ENCODE data around the gene AAK1. TPM values are rescaled to one million over a fixed set of nuclear protein-coding genes. Genes with fewer than 3 reads are reported as not detected.

AAK1 gene
- total RNA-seq, 1 experiment from 2014 or later: 30.6 TPM

DNA sequence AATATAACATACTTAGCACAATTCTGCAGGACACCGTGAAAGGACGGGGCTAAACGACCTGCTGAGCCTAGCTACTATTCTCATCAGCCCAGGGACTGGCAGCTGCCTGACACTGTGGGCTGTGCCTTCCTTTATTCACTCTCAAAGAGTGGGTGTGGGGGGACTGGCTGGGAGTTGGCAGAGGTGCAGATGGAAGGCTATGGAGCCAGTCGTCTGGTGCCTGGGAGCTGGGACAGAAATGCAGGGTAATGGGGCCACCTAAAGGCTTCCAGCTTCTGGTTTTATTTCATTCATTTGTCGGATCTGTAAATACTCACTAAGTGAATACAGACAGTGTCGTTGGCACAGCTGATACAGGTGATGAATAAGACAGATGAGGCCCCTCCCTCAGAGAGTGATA, 150.3 kb downstream of the AAK1 start:
- H2AK5ac ChIP-seq (ENCODE audit: insufficient read length, low read length): no peak overlapping the region
- no peak overlapping the region for H2AFZ ChIP-seq (ENCODE audit: low read length)
- H2BK5ac ChIP-seq (ENCODE audit: insufficient read length, low read length): no peak overlapping the region
- no peaks in the 10 kb centered on the region for H3K4me1 ChIP-seq (ENCODE audit: insufficient read depth, low read length)
- no peak overlapping the region for H3K23ac ChIP-seq (ENCODE audit: insufficient read length, low read depth, low read length)
- no peak overlapping the region for H3K18ac ChIP-seq (ENCODE audit: insufficient read length, low read depth, low read length)
- no peak overlapping the region for H2BK12ac ChIP-seq (ENCODE audit: insufficient read length, low read depth, low read length)
- H3K36me3 Mint-ChIP-seq (ENCODE audit: insufficient read depth in 1 of 3, low read depth in 3 of 3): peaks cover 0 to 10% (median 0%) of the 10 kb centered on the region in 3 experiments; a peak in 3 of 7 replicates
- no peaks in the 10 kb centered on the region for H3K23me2 ChIP-seq (ENCODE audit: insufficient read length, low read depth, low read length, poor library complexity, severe bottlenecking)
- peak; percentile 33 for DNase-seq
- H3K14ac ChIP-seq (ENCODE audit: insufficient read depth, low read length): no peak overlapping the region; the same call in 1 of the 2 replicates
- no peak overlapping the region for H4K5ac ChIP-seq (ENCODE audit: insufficient read length, low read depth, low read length)
- H3K27ac Mint-ChIP-seq: peak overlapping the region in 2 of 3 experiments; percentile 57 to 82; a peak in 3 of 7 replicates
- no peak overlapping the region for H3K4ac ChIP-seq (ENCODE audit: low read depth, low read length)
- no peak overlapping the region for H3K56ac ChIP-seq (ENCODE audit: insufficient read length, low read depth, low read length)
- no peaks in the 10 kb centered on the region for H3K27me3 ChIP-seq (ENCODE audit: insufficient read depth, low read length)
- no peak overlapping the region for H3T11ph ChIP-seq (ENCODE audit: low read length)
- WGBS (ENCODE audit: extremely low coverage, insufficient read length, low lambda C conversion rate): no CpG with 5 or more reads among the region's 6 CpGs
- H3K9me3 ChIP-seq (ENCODE audit: control insufficient read depth, low read depth, low read length): no peaks in the 10 kb centered on the region
- no peak overlapping the region for H2BK15ac ChIP-seq (ENCODE audit: low read depth, low read length)
- H3K4me2 ChIP-seq (ENCODE audit: insufficient read depth, insufficient read length, low read length): no peak overlapping the region
- H4K91ac ChIP-seq (ENCODE audit: insufficient read length, low read depth, low read length): no peak overlapping the region
- H4K20me1 ChIP-seq (ENCODE audit: control insufficient read depth, insufficient read depth, insufficient read length): no peaks in the 10 kb centered on the region
- H3K4me3 Mint-ChIP-seq: no peak overlapping the region
- no peaks in the 10 kb centered on the region for H3K27me3 Mint-ChIP-seq (ENCODE audit: low read depth)
- H2BK120ac ChIP-seq (ENCODE audit: low read depth, low read length, poor library complexity, severe bottlenecking): no peak overlapping the region
- no peak overlapping the region for H3K9ac ChIP-seq (ENCODE audit: extremely low read depth, insufficient read length, low read length)
- H3K79me2 ChIP-seq (ENCODE audit: insufficient read depth, low read length): no peaks in the 10 kb centered on the region
- no peak overlapping the region for H3K27ac ChIP-seq (ENCODE audit: insufficient read length, low read depth, low read length)
- H3K9me3 Mint-ChIP-seq: no peaks in the 10 kb centered on the region
- no peaks in the 10 kb centered on the region for H3K79me1 ChIP-seq (ENCODE audit: insufficient read depth, low read depth, low read length, poor library complexity, severe bottlenecking)
- no peak overlapping the region for H4K8ac ChIP-seq (replicated peaks; ENCODE audit: insufficient read length, low read depth, low read length)
- H3K4me1 Mint-ChIP-seq: peaks cover 2 to 6% of the 10 kb centered on the region in 2 experiments; a peak in 1 of 4 replicates
- TF ChIP-seq, protein P1, sequence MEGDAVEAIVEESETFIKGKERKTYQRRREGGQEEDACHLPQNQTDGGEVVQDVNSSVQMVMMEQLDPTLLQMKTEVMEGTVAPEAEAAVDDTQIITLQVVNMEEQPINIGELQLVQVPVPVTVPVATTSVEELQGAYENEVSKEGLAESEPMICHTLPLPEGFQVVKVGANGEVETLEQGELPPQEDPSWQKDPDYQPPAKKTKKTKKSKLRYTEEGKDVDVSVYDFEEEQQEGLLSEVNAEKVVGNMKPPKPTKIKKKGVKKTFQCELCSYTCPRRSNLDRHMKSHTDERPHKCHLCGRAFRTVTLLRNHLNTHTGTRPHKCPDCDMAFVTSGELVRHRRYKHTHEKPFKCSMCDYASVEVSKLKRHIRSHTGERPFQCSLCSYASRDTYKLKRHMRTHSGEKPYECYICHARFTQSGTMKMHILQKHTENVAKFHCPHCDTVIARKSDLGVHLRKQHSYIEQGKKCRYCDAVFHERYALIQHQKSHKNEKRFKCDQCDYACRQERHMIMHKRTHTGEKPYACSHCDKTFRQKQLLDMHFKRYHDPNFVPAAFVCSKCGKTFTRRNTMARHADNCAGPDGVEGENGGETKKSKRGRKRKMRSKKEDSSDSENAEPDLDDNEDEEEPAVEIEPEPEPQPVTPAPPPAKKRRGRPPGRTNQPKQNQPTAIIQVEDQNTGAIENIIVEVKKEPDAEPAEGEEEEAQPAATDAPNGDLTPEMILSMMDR (conservative IDR thresholded peaks at IDR 0.05): no peak
- H2BK20ac ChIP-seq (ENCODE audit: low read depth, low read length, poor library complexity, severe bottlenecking): no peak overlapping the region
